Mucosa of stomach (tissue), 1 donor: ENCODE measurements around the gene MAB21L4.

Experiments used
- H3K27me3 ChIP-seq: one replicate; pipeline ENCODE4 v1.7.0; 2013; ENCODE audit warnings: mild to moderate bottlenecking, low read length; ENCODE audit not compliant: control insufficient read depth, insufficient read depth
- H3K36me3 ChIP-seq: one replicate; pipeline ENCODE4 v1.7.0; 2013; ENCODE audit warnings: low read length; ENCODE audit not compliant: control insufficient read depth, insufficient read depth
- H3K4me1 ChIP-seq: one replicate; pipeline ENCODE4 v1.7.0; 2013; ENCODE audit warnings: mild to moderate bottlenecking, low read length; ENCODE audit not compliant: control insufficient read depth, insufficient read depth
- H3K4me3 ChIP-seq: one replicate; pipeline ENCODE4 v1.7.0; 2013; ENCODE audit warnings: low read length
- H3K9ac ChIP-seq: one replicate; pipeline ENCODE4 v1.7.0; 2013; ENCODE audit warnings: mild to moderate bottlenecking, low read length, moderate library complexity
- H3K9me3 ChIP-seq: one replicate; pipeline ENCODE4 v1.7.0; 2013; ENCODE audit warnings: mild to moderate bottlenecking, low read length, moderate library complexity; ENCODE audit not compliant: control insufficient read depth
- donor health status: Pancreatic carcinoma.

MAB21L4 gene

GRCh38 chr2:240914645-240915525 lies 18.9 kb upstream of the MAB21L4 start:
- Histone ChIP-seq H3K9me3 (no peaks in the 10 kb centered on the region), H3K9ac (no peak overlapping the region), H3K27me3 (peaks cover 24% of the 10 kb centered on the region), H3K4me1 (no peaks in the 10 kb centered on the region), H3K4me3 (no peak overlapping the region), H3K36me3 (no peaks in the 10 kb centered on the region)

GRCh38 chr2:240913810-240914644 lies 18.1 kb upstream of the MAB21L4 start:
- Histone ChIP-seq H3K4me3 (no peak overlapping the region), H3K36me3 (no peaks in the 10 kb centered on the region), H3K27me3 (peaks cover 27% of the 10 kb centered on the region), H3K4me1 (no peaks in the 10 kb centered on the region), H3K9me3 (no peaks in the 10 kb centered on the region), H3K9ac (no peak overlapping the region)

- H3K9me3 ChIP-seq = no peaks in the 10 kb centered on the region
- H3K4me1 ChIP-seq = no peaks in the 10 kb centered on the region
- peaks cover 27% of the 10 kb centered on the region for H3K27me3 ChIP-seq
- H3K36me3 ChIP-seq = no peaks in the 10 kb centered on the region
- no peak overlapping the region for H3K9ac ChIP-seq
- H3K4me3 ChIP-seq = no peak overlapping the region
These were observed 17.2 kb upstream of the MAB21L4 start for GRCh38 chr2:240912878-240913809.

- H3K4me1 ChIP-seq = no peaks in the 10 kb centered on the region
- H3K9me3 ChIP-seq = no peaks in the 10 kb centered on the region
- no peaks in the 10 kb centered on the region for H3K36me3 ChIP-seq
- no peak overlapping the region for H3K9ac ChIP-seq
- no peak overlapping the region for H3K4me3 ChIP-seq
- peaks cover 34% of the 10 kb centered on the region for H3K27me3 ChIP-seq
These were observed 15.8 kb upstream of the MAB21L4 start for GRCh38 chr2:240911641-240912265.

- H3K9ac ChIP-seq = no peak overlapping the region
- no peaks in the 10 kb centered on the region for H3K4me1 ChIP-seq
- H3K4me3 ChIP-seq = no peak overlapping the region
- H3K36me3 ChIP-seq = no peaks in the 10 kb centered on the region
- H3K9me3 ChIP-seq = no peaks in the 10 kb centered on the region
- H3K27me3 ChIP-seq = peaks cover 25% of the 10 kb centered on the region
These were observed 13.4 kb upstream of the MAB21L4 start for GRCh38 chr2:240909216-240909974.

GRCh38 chr2:240906911-240907590 lies 11.1 kb upstream of the MAB21L4 start:
- H3K27me3 ChIP-seq = peaks cover 20% of the 10 kb centered on the region
- H3K4me3 ChIP-seq = no peak overlapping the region
- H3K9ac ChIP-seq = no peak overlapping the region
- H3K9me3 ChIP-seq = no peaks in the 10 kb centered on the region
- H3K4me1 ChIP-seq = no peaks in the 10 kb centered on the region
- no peaks in the 10 kb centered on the region for H3K36me3 ChIP-seq

GRCh38 chr2:240906141-240906910 lies 10.4 kb upstream of the MAB21L4 start, which contains the start of gene CROCC2:
Gene CROCC2, plus strand, starts transcription at chr2:240906336. Its CDS starts 178 bp downstream, at chr2:240906514.
- H3K9ac ChIP-seq = no peak within 1 kb of the TSS
- no peak within 1 kb of the TSS for H3K4me3 ChIP-seq
- H3K4me1 ChIP-seq = no peaks in the 10 kb centered on the region
- H3K27me3 ChIP-seq = peaks cover 20% of the 10 kb centered on the region
- H3K36me3 ChIP-seq = no peaks in the 10 kb centered on the region
- H3K9me3 ChIP-seq = no peaks in the 10 kb centered on the region

GRCh38 chr2:240905176-240905781 lies 9.3 kb upstream of the MAB21L4 start:
- peaks cover 18% of the 10 kb centered on the region for H3K27me3 ChIP-seq
- H3K9me3 ChIP-seq = no peaks in the 10 kb centered on the region
- H3K9ac ChIP-seq = no peak overlapping the region
- H3K4me1 ChIP-seq = no peaks in the 10 kb centered on the region
- H3K36me3 ChIP-seq = no peaks in the 10 kb centered on the region
- H3K4me3 ChIP-seq = no peak overlapping the region

- Histone ChIP-seq H3K36me3 (no peaks in the 10 kb centered on the region), H3K9me3 (no peaks in the 10 kb centered on the region), H3K27me3 (peaks cover 12% of the 10 kb centered on the region), H3K4me3 (no peak overlapping the region), H3K9ac (no peak overlapping the region), H3K4me1 (no peaks in the 10 kb centered on the region)
These were observed 8.5 kb upstream of the MAB21L4 start for GRCh38 chr2:240904216-240905175.
